ENCODE measurements around the gene SHH. TPM values are rescaled to one million over a fixed set of nuclear protein-coding genes. Genes with fewer than 3 reads are reported as not detected.
A peak's percentile ranks its signal among the peaks of the same experiment; 100 is the strongest.

The SHH gene
- total RNA-seq, 1 donor from 2014 or later: 0.58 TPM

- H3K27ac Mint-ChIP-seq: no peak overlapping the region
- peaks cover 34% of the 10 kb centered on the region for H3K36me3 Mint-ChIP-seq
- DNase-seq (ENCODE audit: low spot score in 2 of 2, unreplicated experiment in 2 of 2): no peak
- H3K4me3 Mint-ChIP-seq: no peak overlapping the region
- no peaks in the 10 kb centered on the region for H3K27me3 Mint-ChIP-seq (ENCODE audit: low read depth)
- peaks cover 25% of the 10 kb centered on the region for H3K4me1 Mint-ChIP-seq
- H3K9me3 Mint-ChIP-seq: peaks cover 3% of the 10 kb centered on the region
- TF ChIP-seq, protein P1, sequence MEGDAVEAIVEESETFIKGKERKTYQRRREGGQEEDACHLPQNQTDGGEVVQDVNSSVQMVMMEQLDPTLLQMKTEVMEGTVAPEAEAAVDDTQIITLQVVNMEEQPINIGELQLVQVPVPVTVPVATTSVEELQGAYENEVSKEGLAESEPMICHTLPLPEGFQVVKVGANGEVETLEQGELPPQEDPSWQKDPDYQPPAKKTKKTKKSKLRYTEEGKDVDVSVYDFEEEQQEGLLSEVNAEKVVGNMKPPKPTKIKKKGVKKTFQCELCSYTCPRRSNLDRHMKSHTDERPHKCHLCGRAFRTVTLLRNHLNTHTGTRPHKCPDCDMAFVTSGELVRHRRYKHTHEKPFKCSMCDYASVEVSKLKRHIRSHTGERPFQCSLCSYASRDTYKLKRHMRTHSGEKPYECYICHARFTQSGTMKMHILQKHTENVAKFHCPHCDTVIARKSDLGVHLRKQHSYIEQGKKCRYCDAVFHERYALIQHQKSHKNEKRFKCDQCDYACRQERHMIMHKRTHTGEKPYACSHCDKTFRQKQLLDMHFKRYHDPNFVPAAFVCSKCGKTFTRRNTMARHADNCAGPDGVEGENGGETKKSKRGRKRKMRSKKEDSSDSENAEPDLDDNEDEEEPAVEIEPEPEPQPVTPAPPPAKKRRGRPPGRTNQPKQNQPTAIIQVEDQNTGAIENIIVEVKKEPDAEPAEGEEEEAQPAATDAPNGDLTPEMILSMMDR (IDR thresholded peaks at IDR 0.05; ENCODE audit: unreplicated experiment): no peak
Measured at GRCh38 chr7:155756322-155756721, 55.9 kb downstream of the SHH start.

DNA sequence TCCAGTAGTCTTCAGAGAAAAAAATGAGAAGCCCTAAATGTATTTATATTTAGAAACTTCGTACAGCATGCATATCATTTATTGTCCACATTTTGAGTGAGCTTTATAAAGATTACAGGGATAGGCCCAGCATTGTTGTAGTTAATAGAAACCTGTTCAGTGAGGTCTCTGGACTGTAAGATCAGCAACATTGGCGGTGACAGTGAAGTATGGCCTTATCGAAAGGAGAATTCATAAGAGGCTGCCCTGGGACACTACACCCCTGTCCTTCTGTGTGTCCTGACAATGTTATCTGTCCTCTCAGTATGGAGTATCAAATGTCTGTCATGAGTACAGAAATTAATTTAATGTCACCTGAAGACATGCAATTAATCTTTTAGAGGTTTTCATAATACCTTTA, 57.2 kb downstream of the SHH start:
- Mint-ChIP-seq H3K4me1 (peaks cover 25% of the 10 kb centered on the region), H3K27ac (peak overlapping the region; percentile 9), H3K36me3 (peaks cover 24% of the 10 kb centered on the region), H3K27me3 (ENCODE audit: low read depth) (no peaks in the 10 kb centered on the region), H3K4me3 (no peak overlapping the region), H3K9me3 (peaks cover 3% of the 10 kb centered on the region)
- TF ChIP-seq, protein P1 (IDR thresholded peaks at IDR 0.05; ENCODE audit: unreplicated experiment): no peak
- DNase-seq (ENCODE audit: low spot score in 2 of 2, unreplicated experiment in 2 of 2): no peak

DNA sequence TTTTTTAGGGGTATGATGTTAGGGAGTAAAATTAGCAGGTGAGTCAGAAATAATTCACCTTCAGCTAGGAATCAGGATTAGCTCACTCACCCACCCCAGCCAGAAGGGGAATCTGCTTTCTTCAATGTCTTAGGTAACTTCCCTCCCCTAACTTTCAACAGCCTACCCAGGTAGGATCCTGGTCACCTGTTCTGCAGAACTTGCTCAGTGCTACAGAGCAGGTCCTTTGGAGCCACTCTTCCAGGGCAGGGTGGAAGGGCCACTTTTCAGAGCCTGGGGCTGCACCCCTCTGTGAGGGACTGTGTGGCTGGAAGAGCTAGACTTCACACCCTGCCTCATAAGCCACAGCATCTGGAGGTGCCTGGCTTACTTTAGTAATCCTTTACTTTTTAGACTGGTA, 58.1 kb downstream of the SHH start:
- Mint-ChIP-seq H3K9me3 (peaks cover 3% of the 10 kb centered on the region), H3K27me3 (ENCODE audit: low read depth) (no peaks in the 10 kb centered on the region), H3K36me3 (peaks cover 20% of the 10 kb centered on the region), H3K4me3 (no peak overlapping the region), H3K27ac (no peak overlapping the region), H3K4me1 (peaks cover 25% of the 10 kb centered on the region)
- TF ChIP-seq, protein P1 (IDR thresholded peaks at IDR 0.05; ENCODE audit: unreplicated experiment): no peak
- DNase-seq (ENCODE audit: low spot score in 2 of 2, unreplicated experiment in 2 of 2): no peak

GRCh38 chr7:155753446-155753965, 58.8 kb downstream of the SHH start:
- peaks cover 25% of the 10 kb centered on the region for H3K4me1 Mint-ChIP-seq
- H3K4me3 Mint-ChIP-seq: no peak overlapping the region

GRCh38 chr7:155752756-155753445, 59.4 kb downstream of the SHH start:
- TF ChIP-seq, protein P1 (IDR thresholded peaks at IDR 0.05; ENCODE audit: unreplicated experiment): no peak
- Mint-ChIP-seq H3K27ac (peak overlapping the region; percentile 68), H3K4me1 (peaks cover 25% of the 10 kb centered on the region), H3K9me3 (peaks cover 3% of the 10 kb centered on the region), H3K36me3 (peaks cover 17% of the 10 kb centered on the region), H3K4me3 (no peak overlapping the region), H3K27me3 (ENCODE audit: low read depth) (no peaks in the 10 kb centered on the region)
- DNase-seq (ENCODE audit: low spot score in 2 of 2, unreplicated experiment in 2 of 2): no peak

More at GRCh38 chr7:155753446-155753965, 58.8 kb downstream of the SHH start:
- DNase-seq (ENCODE audit: low spot score in 2 of 2, unreplicated experiment in 2 of 2): no peak
- TF ChIP-seq, protein P1 (IDR thresholded peaks at IDR 0.05; ENCODE audit: unreplicated experiment): no peak
- Mint-ChIP-seq H3K36me3 (peaks cover 17% of the 10 kb centered on the region), H3K9me3 (peaks cover 3% of the 10 kb centered on the region), H3K27me3 (ENCODE audit: low read depth) (no peaks in the 10 kb centered on the region), H3K27ac (peak overlapping the region; percentile 68)
